ENCODE data around the gene CSGALNACT2.

Gene CSGALNACT2

GRCh38 chr10:43112608-43112961, 25.7 kb upstream of the CSGALNACT2 start:
- DNase-seq: no peak

GRCh38 chr10:43113201-43114087, 24.8 kb upstream of the CSGALNACT2 start:
- DNase-seq: no peak

- DNase-seq: no peak
These were observed 24.0 kb upstream of the CSGALNACT2 start for GRCh38 chr10:43114088-43114742.

GRCh38 chr10:43114743-43115611, 23.3 kb upstream of the CSGALNACT2 start:
- no peak for DNase-seq

DNA sequence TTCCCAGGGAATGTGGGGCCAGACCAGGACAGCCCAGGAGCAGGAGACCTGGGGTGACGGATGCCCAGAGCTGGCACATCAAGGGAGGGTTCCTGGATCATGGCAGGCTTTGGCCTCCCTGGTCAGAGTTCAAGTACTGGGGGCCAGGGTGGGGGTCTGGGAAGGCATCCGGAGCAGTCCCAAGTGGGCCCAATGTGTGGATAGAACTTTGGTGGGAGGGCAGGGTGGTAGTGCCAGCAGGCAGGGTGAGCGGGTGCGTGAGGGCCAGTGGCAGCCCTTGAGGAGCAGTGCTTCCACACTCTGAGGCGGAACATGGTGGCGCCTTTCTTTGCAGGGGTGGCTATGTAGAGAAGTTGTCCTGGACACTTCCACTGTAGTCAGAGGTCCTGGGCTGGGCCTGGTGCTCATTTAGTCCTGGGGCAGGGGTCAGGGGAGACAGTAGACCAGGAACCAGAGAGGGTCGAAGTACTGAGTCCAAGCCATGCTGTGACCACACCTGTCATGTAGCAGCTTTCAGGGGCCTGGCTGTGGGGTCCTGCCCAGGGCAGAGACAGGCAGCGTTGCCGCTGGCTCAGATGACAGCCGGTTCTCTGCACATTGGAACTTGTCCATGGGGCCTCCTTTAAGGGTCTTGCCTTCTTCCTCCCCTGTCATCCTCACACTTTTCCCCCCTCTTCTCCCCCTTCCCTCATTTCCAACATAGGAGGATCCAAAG, 22.2 kb upstream of the CSGALNACT2 start:
- DNase-seq: no peak

DNA sequence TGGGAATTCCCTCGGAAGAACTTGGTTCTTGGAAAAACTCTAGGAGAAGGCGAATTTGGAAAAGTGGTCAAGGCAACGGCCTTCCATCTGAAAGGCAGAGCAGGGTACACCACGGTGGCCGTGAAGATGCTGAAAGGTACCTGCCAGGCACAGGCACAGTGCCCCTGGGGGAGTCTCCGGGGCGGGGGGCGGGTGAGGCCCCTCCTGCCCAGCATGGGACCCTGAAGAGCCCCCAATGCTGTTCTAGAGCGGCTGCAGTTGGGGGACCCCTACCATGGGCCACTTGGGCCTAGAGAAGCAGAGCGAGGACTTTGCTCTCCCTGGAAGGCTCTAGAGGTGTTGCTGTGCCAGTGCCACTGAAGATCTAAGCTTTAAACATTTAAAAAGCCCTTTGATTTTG, 21.6 kb upstream of the CSGALNACT2 start:
- DNase-seq: no peak

DNA sequence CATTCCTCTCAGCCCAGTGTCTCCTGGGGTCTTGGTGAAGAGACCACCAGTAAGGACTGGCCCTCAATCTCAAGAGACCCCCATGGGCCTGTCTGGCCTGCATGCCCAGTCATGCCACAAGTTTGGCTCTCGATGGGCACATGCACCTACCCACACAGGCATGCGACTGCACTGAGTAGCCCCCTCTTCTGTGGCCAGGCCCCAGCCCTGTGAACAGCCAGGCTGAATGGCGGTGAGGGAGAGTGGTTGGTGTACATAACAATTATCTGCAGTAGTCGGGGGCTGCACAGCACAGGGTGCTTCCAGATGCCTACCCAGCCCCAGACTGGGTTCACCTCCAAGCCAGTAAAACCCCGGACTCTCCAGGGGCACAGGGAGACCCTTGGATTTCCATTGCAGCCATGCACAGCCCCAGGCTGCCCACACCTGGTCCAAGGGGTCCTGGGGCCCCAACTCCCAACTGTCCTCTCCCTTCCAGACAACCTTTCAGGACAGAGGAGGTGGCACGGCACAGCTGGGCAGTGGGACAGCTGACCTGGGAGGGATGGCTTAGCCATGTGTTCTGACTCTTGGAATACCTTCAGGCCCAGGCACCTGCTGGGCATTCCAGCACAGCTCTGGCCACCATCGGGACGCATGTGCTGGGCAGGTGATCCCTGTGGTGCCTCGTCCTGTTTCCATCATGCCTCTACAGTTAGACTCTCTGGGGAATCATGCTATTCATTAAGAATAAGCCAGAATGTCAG, 21.0 kb upstream of the CSGALNACT2 start:
- no peak for DNase-seq

- no peak for DNase-seq
These were observed 20.3 kb upstream of the CSGALNACT2 start for GRCh38 chr10:43117777-43118583.

DNA sequence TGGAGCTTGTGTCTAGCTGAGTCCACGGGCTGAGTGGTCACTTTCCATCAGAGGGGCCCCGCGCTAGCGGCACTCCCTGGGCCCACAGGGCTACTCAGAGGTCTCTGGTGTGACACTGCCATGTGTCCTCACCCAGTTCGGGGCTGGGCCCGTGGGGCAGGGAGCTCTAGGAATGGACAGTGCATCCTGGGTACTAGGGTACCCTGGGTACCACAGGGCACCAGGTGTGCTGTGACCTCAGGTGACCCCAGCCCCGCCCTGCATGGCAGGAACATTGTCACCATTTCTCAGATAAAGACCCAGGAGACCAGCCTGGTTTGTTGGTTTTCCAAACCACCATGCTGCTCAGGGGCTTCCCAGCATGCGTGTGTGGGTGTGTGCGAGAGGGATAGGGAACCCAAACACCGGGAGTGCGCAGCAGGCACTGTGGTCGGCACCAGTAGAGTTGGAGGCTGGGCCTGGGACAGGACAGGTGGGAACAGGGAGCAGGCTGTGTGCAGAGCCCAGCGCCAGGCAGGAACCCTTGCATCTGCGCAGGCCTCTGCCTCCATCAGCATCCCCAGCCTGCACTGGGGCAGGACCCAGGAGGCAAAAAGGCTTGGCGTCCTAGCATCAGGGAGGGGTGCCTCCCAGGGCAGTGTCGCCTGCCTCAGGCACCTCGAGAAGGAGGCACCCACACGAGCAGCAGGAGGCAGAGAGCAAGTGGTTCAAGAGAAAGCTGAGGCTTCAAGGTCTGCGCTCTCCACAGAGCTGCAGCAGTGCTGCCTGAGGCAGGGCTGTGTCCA, 19.4 kb upstream of the CSGALNACT2 start:
- DNase-seq: no peak

- DNase-seq: no peak
These were observed 18.7 kb upstream of the CSGALNACT2 start for GRCh38 chr10:43119416-43120115.

DNA sequence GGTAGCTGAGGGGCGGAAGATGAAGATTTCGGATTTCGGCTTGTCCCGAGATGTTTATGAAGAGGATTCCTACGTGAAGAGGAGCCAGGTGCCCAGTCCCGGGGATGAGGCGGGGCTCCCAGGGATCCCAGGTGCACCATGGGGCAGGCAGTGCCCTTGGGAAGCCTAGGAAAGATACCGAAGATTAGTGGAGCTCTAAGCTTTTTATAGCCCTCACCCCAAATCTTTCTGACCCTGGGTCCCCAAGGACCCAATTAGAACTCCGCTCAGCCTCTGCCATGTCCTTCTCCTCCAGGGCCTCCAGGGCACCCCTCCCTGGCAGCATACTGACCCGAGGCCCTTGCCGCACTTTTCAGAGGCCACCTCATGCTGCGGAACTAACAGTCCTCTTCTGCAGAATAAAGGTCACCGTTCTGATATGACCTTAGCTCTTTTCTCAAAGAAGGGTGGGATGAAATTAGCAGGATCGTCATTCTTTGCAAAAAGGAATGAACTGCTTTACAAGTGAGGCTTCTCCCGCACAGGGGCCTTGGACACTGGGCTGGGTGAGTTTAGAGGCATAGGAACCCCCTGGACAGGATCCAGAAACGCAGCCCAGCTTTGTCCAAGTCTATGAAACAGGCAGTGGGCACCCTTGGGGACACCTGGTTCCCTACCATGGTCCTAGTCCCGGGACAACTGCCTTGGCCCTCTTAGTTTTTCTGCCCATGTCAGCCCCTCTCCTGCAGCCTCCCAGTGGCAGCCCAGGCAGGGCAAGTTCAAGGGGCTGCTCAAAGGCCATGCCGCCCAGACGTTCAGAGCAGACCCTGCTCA, 17.9 kb upstream of the CSGALNACT2 start:
- no peak for DNase-seq

- peak; percentile 77 for DNase-seq
These were observed 17.3 kb upstream of the CSGALNACT2 start for GRCh38 chr10:43120929-43121314.

- DNase-seq: peak; percentile 19
These were observed 16.8 kb upstream of the CSGALNACT2 start for GRCh38 chr10:43121444-43121843.

- no peak for DNase-seq
These were observed 16.1 kb upstream of the CSGALNACT2 start for GRCh38 chr10:43122096-43122495.

- DNase-seq: no peak
These were observed 15.4 kb upstream of the CSGALNACT2 start for GRCh38 chr10:43122826-43123225.

- no peak for DNase-seq
These were observed 14.7 kb upstream of the CSGALNACT2 start for GRCh38 chr10:43123361-43124093.

DNA sequence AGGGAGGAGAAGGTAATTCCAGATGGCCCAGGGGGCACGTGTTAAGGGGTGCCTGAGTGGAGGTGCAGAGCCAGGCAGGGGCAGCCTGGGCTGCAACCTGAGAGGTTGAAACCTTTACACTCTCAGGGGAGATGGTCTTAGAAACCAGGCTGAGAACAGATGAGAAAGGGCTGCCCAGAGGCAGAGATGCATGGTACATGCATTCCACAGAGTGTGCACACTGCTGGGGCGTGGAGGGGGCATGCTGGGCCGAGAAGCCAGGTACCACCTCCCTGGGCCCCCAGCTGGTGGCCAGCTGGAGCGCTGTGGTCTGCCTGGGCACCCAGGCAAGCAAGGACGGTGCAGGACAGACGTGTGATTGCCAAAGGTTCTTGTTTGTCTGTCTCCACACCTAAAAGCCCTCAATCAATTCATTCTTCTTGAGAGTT, 14.1 kb upstream of the CSGALNACT2 start:
- DNase-seq: no peak

Data from GF-D8 (cell line).